H9 (cell line): Measurements from ENCODE around the gene MOGAT2. TPM values are rescaled to one million over a fixed set of nuclear protein-coding genes. Genes with fewer than 3 reads are reported as not detected.
A peak's percentile ranks its signal among the peaks of the same experiment; 100 is the strongest.

Source experiments
- DNase-seq: peaks from one replicate; pipeline ENCODE4 v3.0.0-alpha.2; 2017
- H2AFZ ChIP-seq: one replicate; pipeline ENCODE4 v1.6.1; 2013; ENCODE audit warnings: mild to moderate bottlenecking, low read length, control low read depth, moderate library complexity
- H2AK5ac ChIP-seq: 2 replicates; pipeline ENCODE4 v1.6.1; 2013; ENCODE audit warnings: low read length, control low read depth, mixed read lengths; ENCODE audit not compliant: insufficient read length
- H2BK120ac ChIP-seq: one replicate; pipeline ENCODE4 v1.6.1; 2013; ENCODE audit warnings: low read depth, mild to moderate bottlenecking, low read length, control low read depth, inconsistent platforms; ENCODE audit not compliant: poor library complexity, severe bottlenecking
- H2BK12ac ChIP-seq: 2 replicates; pipeline ENCODE4 v1.6.1; 2013; ENCODE audit warnings: low read length, control low read depth, mixed read lengths, low read depth; ENCODE audit not compliant: insufficient read length
- H2BK15ac ChIP-seq: 2 replicates; pipeline ENCODE4 v1.6.1; 2013; ENCODE audit warnings: low read depth, low read length, control low read depth
- H2BK20ac ChIP-seq: one replicate; pipeline ENCODE4 v1.6.1; 2013; ENCODE audit warnings: low read depth, mild to moderate bottlenecking, low read length, control low read depth, inconsistent platforms; ENCODE audit not compliant: poor library complexity, severe bottlenecking
- H2BK5ac ChIP-seq: 2 replicates; pipeline ENCODE4 v1.6.1; 2013; ENCODE audit warnings: low read length, control low read depth, mixed read lengths; ENCODE audit not compliant: insufficient read length
- H3K14ac ChIP-seq: 2 replicates; pipeline ENCODE4 v1.6.1; 2013; ENCODE audit warnings: low read length, control low read depth; ENCODE audit not compliant: insufficient read depth
- H3K18ac ChIP-seq: 2 replicates; pipeline ENCODE4 v1.6.1; 2013; ENCODE audit warnings: low read depth, mild to moderate bottlenecking, mixed read lengths, low read length, control low read depth; ENCODE audit not compliant: insufficient read length
- H3K23ac ChIP-seq: 2 replicates; pipeline ENCODE4 v1.6.1; 2013; ENCODE audit warnings: low read length, control low read depth, mixed read lengths, low read depth; ENCODE audit not compliant: insufficient read length
- H3K23me2 ChIP-seq: 2 replicates; pipeline ENCODE4 v1.6.1; 2013; ENCODE audit warnings: low read depth, mild to moderate bottlenecking, mixed read lengths, low read length, control low read depth; ENCODE audit not compliant: insufficient read length, poor library complexity, severe bottlenecking
- H3K27ac ChIP-seq: 2 replicates; pipeline ENCODE4 v1.5.1; 2013; ENCODE audit warnings: low read length, control low read depth, mixed read lengths, low read depth; ENCODE audit not compliant: insufficient read length
- H3K27me3 ChIP-seq: 2 replicates; pipeline ENCODE4 v1.6.1; 2013; ENCODE audit warnings: low read length, control low read depth, inconsistent platforms; ENCODE audit not compliant: insufficient read depth
- H3K4ac ChIP-seq: 2 replicates; pipeline ENCODE4 v1.6.1; 2013; ENCODE audit warnings: low read depth, mild to moderate bottlenecking, control low read depth, inconsistent platforms, low read length, moderate library complexity
- H3K4me1 ChIP-seq: 2 replicates; pipeline ENCODE4 v1.6.1; 2013; ENCODE audit warnings: low read length, control low read depth, inconsistent platforms; ENCODE audit not compliant: insufficient read depth
- H3K4me2 ChIP-seq: 2 replicates; pipeline ENCODE4 v1.6.1; 2013; ENCODE audit warnings: low read length, control low read depth, mixed read lengths; ENCODE audit not compliant: insufficient read length, insufficient read depth
- H3K56ac ChIP-seq: 2 replicates; pipeline ENCODE4 v1.6.1; 2013; ENCODE audit warnings: low read depth, mild to moderate bottlenecking, mixed read lengths, low read length, control low read depth; ENCODE audit not compliant: insufficient read length
- H3K79me1 ChIP-seq: 2 replicates; pipeline ENCODE4 v1.6.1; 2013; ENCODE audit warnings: low read depth, mild to moderate bottlenecking, moderate library complexity, low read length, control low read depth, inconsistent platforms; ENCODE audit not compliant: insufficient read depth, poor library complexity, severe bottlenecking
- H3K79me2 ChIP-seq: 2 replicates; pipeline ENCODE4 v1.6.1; 2013; ENCODE audit warnings: low read length, control low read depth, inconsistent platforms; ENCODE audit not compliant: insufficient read depth
- H3K9ac ChIP-seq: 2 replicates; pipeline ENCODE4 v1.6.1; 2013; ENCODE audit warnings: low read length, control low read depth, mixed read lengths; ENCODE audit not compliant: insufficient read length; ENCODE audit errors: extremely low read depth
- H3K9me3 ChIP-seq: one replicate; pipeline ENCODE4 v1.6.1; 2013; ENCODE audit warnings: low read depth, low read length, inconsistent platforms; ENCODE audit not compliant: control insufficient read depth
- H3T11ph ChIP-seq: one replicate; pipeline ENCODE4 v1.6.1; 2013; ENCODE audit warnings: mild to moderate bottlenecking, low read length, control low read depth, inconsistent platforms
- H4K20me1 ChIP-seq: one replicate; pipeline ENCODE4 v1.6.1; 2013; ENCODE audit not compliant: control insufficient read depth, insufficient read length, insufficient read depth
- H4K5ac ChIP-seq: 2 replicates; pipeline ENCODE4 v1.6.1; 2013; ENCODE audit warnings: low read depth, mild to moderate bottlenecking, mixed read lengths, low read length, control low read depth; ENCODE audit not compliant: insufficient read length
- H4K8ac ChIP-seq: replicated peaks from 2 replicates; pipeline ENCODE4 v1.6.1; 2013; ENCODE audit warnings: low read length, control low read depth, mixed read lengths, low read depth; ENCODE audit not compliant: insufficient read length
- H4K91ac ChIP-seq: 2 replicates; pipeline ENCODE4 v1.6.1; 2013; ENCODE audit warnings: low read depth, mild to moderate bottlenecking, moderate library complexity, mixed read lengths, low read length, control low read depth; ENCODE audit not compliant: insufficient read length
- H3K27ac Mint-ChIP-seq, 3 experiments: 2 replicates in 2 of 3; 3 replicates in 1 of 3; pipeline ENCODE4 v1.8.0; 2020 to 2021; ENCODE audit warnings: mixed read lengths in 3 of 3, mild to moderate bottlenecking in 1 of 3, moderate library complexity in 1 of 3
- H3K27me3 Mint-ChIP-seq: 2 replicates; pipeline ENCODE4 v1.8.0; 2021; ENCODE audit warnings: low read depth, mild to moderate bottlenecking, moderate library complexity, mixed read lengths
- H3K36me3 Mint-ChIP-seq, 3 experiments: 2 replicates in 2 of 3; 3 replicates in 1 of 3; pipeline ENCODE4 v1.8.0; 2020 to 2021; ENCODE audit warnings: low read depth in 3 of 3, mixed read lengths in 3 of 3; ENCODE audit not compliant: insufficient read depth in 1 of 3
- H3K4me1 Mint-ChIP-seq, 2 experiments: 2 replicates each; pipeline ENCODE4 v1.8.0; 2020; ENCODE audit warnings: mixed read lengths in 2 of 2
- H3K4me3 Mint-ChIP-seq, 2 experiments: 2 replicates in 1 of 2; 3 replicates in 1 of 2; pipeline ENCODE4 v1.8.0; 2020 to 2021; ENCODE audit warnings: mild to moderate bottlenecking in 2 of 2, mixed read lengths in 2 of 2, moderate library complexity in 1 of 2
- H3K9me3 Mint-ChIP-seq, 2 experiments: 2 replicates in 1 of 2; 3 replicates in 1 of 2; pipeline ENCODE4 v1.8.0; 2020; ENCODE audit warnings: mild to moderate bottlenecking in 2 of 2, mixed read lengths in 2 of 2, moderate library complexity in 1 of 2
- CTCF ChIP-seq: fragments of 200-600 bp; sonication (generic); conservative IDR thresholded peaks from 3 replicates; pipeline ENCODE4 v1.8.0; 2021; ENCODE audit warnings: antibody characterized with exemption, mild to moderate bottlenecking
- WGBS: extraction: QIAGEN DNeasy Blood & Tissue Kit; methylation state at CpG from one replicate; pipeline ENCODE4 v1.1.7; 2013; ENCODE audit warnings: missing lambda C conversion rate, low lambda C conversion rate, mixed read lengths; ENCODE audit not compliant: insufficient read length; ENCODE audit errors: extremely low coverage; 5-methylcytosine and 5-hydroxymethylcytosine counted together
- total RNA-seq: library from RNA; stranded (reverse); gene quantifications from 2 replicates; pipeline ENCODE4 v1.2.1, GENCODE V29; 2021

The MOGAT2 gene
- total RNA-seq, 1 experiment from 2014 or later: not detected

DNA sequence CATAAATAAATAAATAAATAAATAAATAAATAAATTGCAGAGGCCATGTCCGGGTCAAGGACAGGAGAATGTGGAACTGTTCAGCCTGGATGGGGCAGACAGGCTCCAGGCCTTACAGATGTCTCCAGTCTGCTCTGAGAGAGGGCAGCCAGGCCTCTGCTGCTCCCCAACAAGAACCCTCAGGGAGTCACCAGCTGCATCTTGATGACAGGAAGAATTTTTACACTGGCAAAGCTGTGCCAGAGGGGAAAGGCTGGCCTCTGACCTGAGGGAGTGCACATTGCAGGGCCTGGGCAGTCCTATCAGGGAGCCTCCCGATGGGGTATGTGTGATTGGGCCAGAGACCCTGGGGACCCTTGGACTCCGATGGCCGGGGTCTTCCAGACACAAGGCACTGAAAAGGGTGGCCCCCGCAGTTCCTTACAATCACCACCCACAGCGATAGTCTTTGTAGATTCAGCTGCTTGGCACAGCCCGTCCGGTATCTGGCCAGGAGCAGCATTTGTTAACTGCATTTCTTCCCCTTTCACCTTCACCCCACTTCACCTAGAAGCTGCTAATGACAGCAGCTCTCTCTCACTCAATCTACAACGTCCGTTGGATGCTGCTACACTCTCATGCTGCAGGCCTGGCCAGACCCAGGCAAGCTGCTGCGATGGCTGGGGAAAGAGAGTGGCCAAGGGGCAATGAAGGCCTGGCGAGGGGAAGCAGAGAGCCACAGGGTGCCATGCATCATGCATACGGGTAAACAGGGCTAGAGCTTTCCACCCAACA, 8.1 kb downstream of the MOGAT2 start:
- Histone ChIP-seq H3K56ac (no peak overlapping the region), H3K18ac (no peak overlapping the region), H4K20me1 (no peaks in the 10 kb centered on the region), H3K4me2 (no peak overlapping the region), H2BK12ac (no peak overlapping the region), H3K23me2 (no peaks in the 10 kb centered on the region), H2BK20ac (no peak overlapping the region), H4K8ac (no peak overlapping the region), H4K5ac (no peak overlapping the region), H3K27me3 (no peaks in the 10 kb centered on the region; the same call in 1 of the 2 replicates), H3K4me1 (no peaks in the 10 kb centered on the region), H2AFZ (no peak overlapping the region), H2BK15ac (no peak overlapping the region), H3K4ac (no peak overlapping the region), H3K14ac (no peak overlapping the region), H2BK120ac (no peak overlapping the region), H3K9ac (no peak overlapping the region), H3K79me2 (no peaks in the 10 kb centered on the region), H3K79me1 (no peaks in the 10 kb centered on the region), H3K27ac (no peak overlapping the region), H2AK5ac (no peak overlapping the region), H3T11ph (no peak overlapping the region), H3K23ac (no peak overlapping the region), H3K9me3 (no peaks in the 10 kb centered on the region), H4K91ac (no peak overlapping the region), H2BK5ac (no peak overlapping the region)
- Mint-ChIP-seq H3K4me1 (peaks cover 0 to 3% of the 10 kb centered on the region in 2 experiments; a peak in 2 of 4 replicates), H3K27me3 (peaks cover 17% of the 10 kb centered on the region), H3K27ac (0 out of 7 replicates have a peak overlapping the region, but pooled peaks of 1 of the 3 experiments have one; percentile 61), H3K4me3 (no peak overlapping the region), H3K9me3 (no peaks in the 10 kb centered on the region), H3K36me3 (no peaks in the 10 kb centered on the region)
- no CpG with 5 or more reads among the region's 13 CpGs for WGBS
- no peak for DNase-seq
- no peak for TF ChIP-seq CTCF
